Panc1 (cell line): ENCODE measurements around the gene KLF12. TPM values are rescaled to one million over a fixed set of nuclear protein-coding genes. Genes with fewer than 3 reads are reported as not detected.

Source experiments
- ATAC-seq: fragments of 200-7000 bp; cut with Tn5 transposase; 2 replicates; pipeline ENCODE4 v1.9.1; 2020; ENCODE audit warnings: mild to moderate bottlenecking, moderate library complexity
- BruUV-seq: library from RNA; stranded (reverse); fragments of 400-500 nt; replicated peaks from 2 replicates; lab custom pipeline; 2021; lab: Mats Ljungman, UMichigan
- CTCF ChIA-PET: fragments of 300-600 bp; sonication (Branson Sonifier 250); formaldehyde crosslinking; loops from one replicate; lab custom pipeline; 2022; ENCODE audit warnings: antibody characterized with exemption; lab: Charles Lee
- POLR2A ChIA-PET: fragments of 300-600 bp; sonication (Branson Sonifier 250); formaldehyde crosslinking; loops from one replicate; lab custom pipeline; 2022; ENCODE audit warnings: antibody characterized with exemption; lab: Charles Lee
- DNase-seq: peaks from one replicate; pipeline ENCODE4 v3.0.0-alpha.2; 2010; ENCODE audit warnings: low read depth, low spot score
- H3K27ac ChIP-seq: 2 replicates; pipeline ENCODE4 v1.5.1; 2011; ENCODE audit warnings: mild to moderate bottlenecking, low read length, inconsistent platforms
- H3K27me3 ChIP-seq: fragments of 200-500 bp; sonication (Bioruptor generic); 2 replicates; pipeline ENCODE4 v1.6.0; 2014; ENCODE audit warnings: low read length, inconsistent platforms; ENCODE audit not compliant: control insufficient read depth, insufficient read depth
- H3K36me3 ChIP-seq: fragments of 200-500 bp; sonication (Bioruptor generic); 2 replicates; pipeline ENCODE4 v1.5.1; 2014; ENCODE audit warnings: inconsistent platforms, mild to moderate bottlenecking, low read length, moderate library complexity; ENCODE audit not compliant: control insufficient read depth, insufficient read depth
- H3K4me1 ChIP-seq: 2 replicates; pipeline ENCODE4 v1.5.1; 2011; ENCODE audit warnings: inconsistent platforms, mild to moderate bottlenecking, low read length, moderate library complexity; ENCODE audit not compliant: control insufficient read depth, insufficient read depth
- H3K4me3 ChIP-seq, 2 experiments: 2 replicates each; pipeline ENCODE4 v1.5.1; 2011 to 2012; ENCODE audit warnings: low read depth in 2 of 2, low read length in 2 of 2, mild to moderate bottlenecking in 2 of 2, inconsistent platforms in 1 of 2, moderate library complexity in 1 of 2
- H3K9me3 ChIP-seq: fragments of 200-500 bp; sonication (Bioruptor generic); 2 replicates; pipeline ENCODE4 v1.5.1; 2014; ENCODE audit warnings: low read depth, mild to moderate bottlenecking, inconsistent platforms, low read length, moderate library complexity; ENCODE audit not compliant: control insufficient read depth, insufficient read depth
- POLR2AphosphoS5 ChIP-seq: IDR thresholded peaks from 2 replicates; pipeline ENCODE4 v1.6.1; 2012; ENCODE audit warnings: mild to moderate bottlenecking, low read depth, low read length, moderate library complexity
- SIN3A ChIP-seq: IDR thresholded peaks from 2 replicates; pipeline ENCODE4 v1.6.1; 2012; ENCODE audit warnings: low read depth, mild to moderate bottlenecking, low read length, moderate library complexity, borderline replicate concordance; ENCODE audit not compliant: insufficient read depth
- TCF7L2 ChIP-seq: IDR thresholded peaks from 2 replicates; pipeline ENCODE4 v1.6.1; 2011; ENCODE audit warnings: mild to moderate bottlenecking, low read depth, low read length, inconsistent platforms
- in situ Hi-C: cut with HindIII; loops from 2 replicates; pipeline ENCODE4 v1.10.0; 2016; ENCODE audit warnings: low sequenced_read_pairs, low pct_unique_long_range_greater_than_20kb
- intact Hi-C: fragments of 100-400 bp; cut with micrococcal nuclease; formaldehyde crosslinking; loops from one replicate; pipeline ENCODE4 v1.10.0; 2022; ENCODE audit not compliant: unreplicated experiment
- total RNA-seq: library from RNA; stranded (reverse); gene quantifications from one replicate; pipeline ENCODE4 v1.2.1, GENCODE V29; 2021; ENCODE audit not compliant: unreplicated experiment
- TF ChIP-seq, protein P1 (sequence below), 2 experiments: IDR thresholded peaks; 2 replicates each; pipeline ENCODE4 v1.6.1; 2011 to 2012; ENCODE audit warnings: low read depth in 2 of 2, control low read depth in 1 of 2, low read length in 1 of 2, mild to moderate bottlenecking in 1 of 2, moderate library complexity in 1 of 2; ENCODE audit not compliant: insufficient read depth in 1 of 2
- TF ChIP-seq, protein P2 (sequence below): fragments of 450-650 bp; IDR thresholded peaks from 2 replicates; pipeline ENCODE4 v1.5.1; 2017; ENCODE audit warnings: mild to moderate bottlenecking

The KLF12 gene
- total RNA-seq, 1 experiment from 2014 or later = 4.2 TPM

DNA sequence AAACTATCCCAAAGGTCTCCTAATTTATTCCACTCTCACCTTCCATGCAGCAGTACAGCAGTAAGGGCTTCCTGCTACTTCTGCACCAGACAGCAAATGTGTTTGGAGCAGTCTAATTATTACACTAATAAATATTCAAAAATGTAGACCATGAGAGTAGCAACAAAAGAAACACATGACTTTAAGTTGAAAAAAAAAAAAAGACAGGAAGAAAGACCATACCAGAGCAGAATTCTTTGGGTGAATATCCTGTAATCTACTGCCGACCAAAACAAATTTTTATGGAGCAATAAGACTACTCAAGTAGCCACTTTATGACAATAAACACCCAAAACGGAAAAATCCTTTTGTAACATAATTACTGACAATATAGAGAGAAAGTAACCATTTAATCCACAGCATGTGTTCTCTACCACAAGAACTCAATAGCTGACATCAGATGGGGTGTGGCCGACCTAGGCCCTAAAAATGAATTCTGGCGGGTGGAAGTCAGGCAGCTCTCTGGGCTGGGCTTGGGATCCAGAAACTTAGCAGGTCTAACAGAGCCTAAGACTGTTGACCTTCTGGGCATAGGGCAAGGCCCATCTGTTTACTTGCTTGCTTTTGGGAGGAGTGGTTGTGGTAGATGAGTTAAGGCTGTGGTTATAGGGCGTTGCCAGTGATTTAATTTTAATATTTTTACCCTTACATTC, 4.6 kb downstream of the KLF12 start:
- intact Hi-C loops = loop anchor here (10.0 kb wide), 1 partner anchor 295 kb away; no protein-coding TSS in a partner anchor
- DNase-seq (no peak), ATAC-seq (no peak)
- CTCF ChIA-PET = no interaction called here
- TF ChIP-seq SIN3A = no peak
- TF ChIP-seq TCF7L2 = no peak
- no peak for TF ChIP-seq POLR2AphosphoS5
- TF ChIP-seq, protein P1, sequence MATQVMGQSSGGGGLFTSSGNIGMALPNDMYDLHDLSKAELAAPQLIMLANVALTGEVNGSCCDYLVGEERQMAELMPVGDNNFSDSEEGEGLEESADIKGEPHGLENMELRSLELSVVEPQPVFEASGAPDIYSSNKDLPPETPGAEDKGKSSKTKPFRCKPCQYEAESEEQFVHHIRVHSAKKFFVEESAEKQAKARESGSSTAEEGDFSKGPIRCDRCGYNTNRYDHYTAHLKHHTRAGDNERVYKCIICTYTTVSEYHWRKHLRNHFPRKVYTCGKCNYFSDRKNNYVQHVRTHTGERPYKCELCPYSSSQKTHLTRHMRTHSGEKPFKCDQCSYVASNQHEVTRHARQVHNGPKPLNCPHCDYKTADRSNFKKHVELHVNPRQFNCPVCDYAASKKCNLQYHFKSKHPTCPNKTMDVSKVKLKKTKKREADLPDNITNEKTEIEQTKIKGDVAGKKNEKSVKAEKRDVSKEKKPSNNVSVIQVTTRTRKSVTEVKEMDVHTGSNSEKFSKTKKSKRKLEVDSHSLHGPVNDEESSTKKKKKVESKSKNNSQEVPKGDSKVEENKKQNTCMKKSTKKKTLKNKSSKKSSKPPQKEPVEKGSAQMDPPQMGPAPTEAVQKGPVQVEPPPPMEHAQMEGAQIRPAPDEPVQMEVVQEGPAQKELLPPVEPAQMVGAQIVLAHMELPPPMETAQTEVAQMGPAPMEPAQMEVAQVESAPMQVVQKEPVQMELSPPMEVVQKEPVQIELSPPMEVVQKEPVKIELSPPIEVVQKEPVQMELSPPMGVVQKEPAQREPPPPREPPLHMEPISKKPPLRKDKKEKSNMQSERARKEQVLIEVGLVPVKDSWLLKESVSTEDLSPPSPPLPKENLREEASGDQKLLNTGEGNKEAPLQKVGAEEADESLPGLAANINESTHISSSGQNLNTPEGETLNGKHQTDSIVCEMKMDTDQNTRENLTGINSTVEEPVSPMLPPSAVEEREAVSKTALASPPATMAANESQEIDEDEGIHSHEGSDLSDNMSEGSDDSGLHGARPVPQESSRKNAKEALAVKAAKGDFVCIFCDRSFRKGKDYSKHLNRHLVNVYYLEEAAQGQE (IDR thresholded peaks at IDR 0.05; ENCODE audit: insufficient read depth in 1 of 2, low read depth in 2 of 2, low read length in 1 of 2) = no peak
- TF ChIP-seq, protein P2, sequence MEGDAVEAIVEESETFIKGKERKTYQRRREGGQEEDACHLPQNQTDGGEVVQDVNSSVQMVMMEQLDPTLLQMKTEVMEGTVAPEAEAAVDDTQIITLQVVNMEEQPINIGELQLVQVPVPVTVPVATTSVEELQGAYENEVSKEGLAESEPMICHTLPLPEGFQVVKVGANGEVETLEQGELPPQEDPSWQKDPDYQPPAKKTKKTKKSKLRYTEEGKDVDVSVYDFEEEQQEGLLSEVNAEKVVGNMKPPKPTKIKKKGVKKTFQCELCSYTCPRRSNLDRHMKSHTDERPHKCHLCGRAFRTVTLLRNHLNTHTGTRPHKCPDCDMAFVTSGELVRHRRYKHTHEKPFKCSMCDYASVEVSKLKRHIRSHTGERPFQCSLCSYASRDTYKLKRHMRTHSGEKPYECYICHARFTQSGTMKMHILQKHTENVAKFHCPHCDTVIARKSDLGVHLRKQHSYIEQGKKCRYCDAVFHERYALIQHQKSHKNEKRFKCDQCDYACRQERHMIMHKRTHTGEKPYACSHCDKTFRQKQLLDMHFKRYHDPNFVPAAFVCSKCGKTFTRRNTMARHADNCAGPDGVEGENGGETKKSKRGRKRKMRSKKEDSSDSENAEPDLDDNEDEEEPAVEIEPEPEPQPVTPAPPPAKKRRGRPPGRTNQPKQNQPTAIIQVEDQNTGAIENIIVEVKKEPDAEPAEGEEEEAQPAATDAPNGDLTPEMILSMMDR = no peak
- no peak overlapping the region for H3K4me3 ChIP-seq
- H3K36me3 ChIP-seq = no peaks in the 10 kb centered on the region
- POLR2A ChIA-PET = no interaction called here
- H3K27me3 ChIP-seq = no peaks in the 10 kb centered on the region
- no peaks in the 10 kb centered on the region for H3K9me3 ChIP-seq
- H3K4me1 ChIP-seq = peaks cover 11% of the 10 kb centered on the region
- in situ Hi-C loops = no loop called here
- no peak overlapping the region for H3K27ac ChIP-seq
- no TSS peak for BruUV-seq

DNA sequence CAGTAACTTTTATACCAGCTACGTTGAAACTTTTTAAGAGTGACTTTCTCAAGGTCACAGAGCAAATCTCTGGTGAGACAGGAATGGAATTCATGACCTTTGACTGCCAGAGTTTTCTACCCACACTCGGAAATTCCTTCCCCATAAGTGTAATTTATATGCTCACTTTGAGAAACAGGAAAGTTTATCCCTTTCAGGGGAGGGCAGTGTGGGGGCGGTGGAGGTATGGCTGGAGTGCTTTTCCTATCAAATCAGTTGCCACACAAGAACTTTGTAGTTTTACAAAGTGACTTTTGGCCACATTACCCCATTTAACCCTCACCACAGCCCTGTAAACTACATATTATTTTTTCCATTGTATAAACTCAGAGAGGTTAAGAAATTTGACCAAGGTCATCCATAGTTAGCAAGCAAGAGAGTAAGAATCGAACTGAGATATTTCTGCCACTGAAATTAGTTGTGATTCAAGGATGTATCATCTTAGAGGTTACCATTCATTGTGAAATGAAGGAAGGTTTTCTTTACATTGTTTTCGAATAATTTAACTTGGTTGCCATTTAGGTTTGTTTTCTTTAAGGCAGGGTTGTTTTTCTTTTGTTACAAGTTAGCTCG, 5.9 kb downstream of the KLF12 start:
- Histone ChIP-seq H3K27me3 (no peaks in the 10 kb centered on the region), H3K4me1 (peaks cover 11% of the 10 kb centered on the region), H3K4me3 (no peak overlapping the region), H3K27ac (no peak overlapping the region), H3K36me3 (no peaks in the 10 kb centered on the region), H3K9me3 (no peaks in the 10 kb centered on the region)
- TF ChIP-seq POLR2AphosphoS5 = no peak
- TF ChIP-seq SIN3A = no peak
- TF ChIP-seq, protein P2 = no peak
- TF ChIP-seq TCF7L2 = no peak
- TF ChIP-seq, protein P1 (IDR thresholded peaks at IDR 0.05; ENCODE audit: insufficient read depth in 1 of 2, low read depth in 2 of 2, low read length in 1 of 2) = no peak
- CTCF ChIA-PET = no interaction called here
- ATAC-seq = no peak
- intact Hi-C loops = no loop called here
- no peak for DNase-seq
- in situ Hi-C loops = no loop called here
- POLR2A ChIA-PET = no interaction called here
- no TSS peak for BruUV-seq
